GM12891 (cell line): Measurements from ENCODE around the gene ABCB8.
"Not testable (repeated sequence)": the region's sequence is repeated elsewhere in the genome, so short reads cannot be mapped to it uniquely, and the experiment has no call there.

Experiments
- DNase-seq: peaks from one replicate; pipeline ENCODE4 v3.0.0; 2011; ENCODE audit warnings: low spot score; ENCODE audit not compliant: insufficient read length
- FAIRE-seq: peaks from 2 replicates; lab custom pipeline; 2011; peaks lifted over from hg19 to GRCh38; lab: Jason Lieb, UNC
- PAX5 ChIP-seq: IDR thresholded peaks from 2 replicates; pipeline ENCODE4 v1.6.1; 2011; ENCODE audit warnings: low read length, moderate library complexity, mild to moderate bottlenecking; ENCODE audit not compliant: insufficient read depth, severe bottlenecking
- POLR2A ChIP-seq: IDR thresholded peaks from 2 replicates; pipeline ENCODE4 v1.6.1; 2011; ENCODE audit warnings: low read depth, low read length, control low read depth
- POLR2AphosphoS5 ChIP-seq: IDR thresholded peaks from 2 replicates; pipeline ENCODE4 v1.6.1; 2011; ENCODE audit warnings: low read depth, low read length, control low read depth
- POU2F2 ChIP-seq: IDR thresholded peaks from 2 replicates; pipeline ENCODE4 v1.6.1; 2011; ENCODE audit warnings: low read depth, mild to moderate bottlenecking, control low read depth, low read length, moderate library complexity
- SPI1 ChIP-seq: IDR thresholded peaks from 2 replicates; pipeline ENCODE4 v1.6.1; 2011; ENCODE audit warnings: low read depth, low read length, control low read depth
- TAF1 ChIP-seq: IDR thresholded peaks from 2 replicates; pipeline ENCODE4 v1.6.1; 2011; ENCODE audit warnings: low read depth, low read length, control low read depth

Gene ABCB8

DNA sequence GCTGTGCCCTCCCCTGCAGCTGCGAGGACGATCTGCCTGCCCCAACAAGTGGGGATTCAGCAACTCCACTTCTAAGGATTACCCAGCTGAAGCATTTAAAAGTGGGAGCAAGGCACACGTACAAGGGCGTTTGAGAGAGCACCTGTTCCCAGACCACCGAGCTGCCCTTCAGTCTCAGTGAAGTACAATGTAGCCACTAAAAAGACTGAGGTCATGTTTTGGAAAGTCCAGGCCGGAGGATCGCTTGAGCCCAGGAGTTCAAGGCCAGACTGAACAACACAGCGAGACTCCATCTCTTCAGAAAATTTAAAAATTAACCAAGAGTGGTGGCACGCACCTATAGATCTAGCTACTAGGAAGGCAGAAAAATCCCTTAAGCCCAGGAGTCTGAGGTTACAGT lies 22.7 kb upstream of the ABCB8 start:
- DNase-seq (no peak), FAIRE-seq (no peak)
- TF ChIP-seq PAX5 (no peak), SPI1 (no peak), POLR2A (no peak), TAF1 (no peak), POLR2AphosphoS5 (no peak), POU2F2 (no peak)

DNA sequence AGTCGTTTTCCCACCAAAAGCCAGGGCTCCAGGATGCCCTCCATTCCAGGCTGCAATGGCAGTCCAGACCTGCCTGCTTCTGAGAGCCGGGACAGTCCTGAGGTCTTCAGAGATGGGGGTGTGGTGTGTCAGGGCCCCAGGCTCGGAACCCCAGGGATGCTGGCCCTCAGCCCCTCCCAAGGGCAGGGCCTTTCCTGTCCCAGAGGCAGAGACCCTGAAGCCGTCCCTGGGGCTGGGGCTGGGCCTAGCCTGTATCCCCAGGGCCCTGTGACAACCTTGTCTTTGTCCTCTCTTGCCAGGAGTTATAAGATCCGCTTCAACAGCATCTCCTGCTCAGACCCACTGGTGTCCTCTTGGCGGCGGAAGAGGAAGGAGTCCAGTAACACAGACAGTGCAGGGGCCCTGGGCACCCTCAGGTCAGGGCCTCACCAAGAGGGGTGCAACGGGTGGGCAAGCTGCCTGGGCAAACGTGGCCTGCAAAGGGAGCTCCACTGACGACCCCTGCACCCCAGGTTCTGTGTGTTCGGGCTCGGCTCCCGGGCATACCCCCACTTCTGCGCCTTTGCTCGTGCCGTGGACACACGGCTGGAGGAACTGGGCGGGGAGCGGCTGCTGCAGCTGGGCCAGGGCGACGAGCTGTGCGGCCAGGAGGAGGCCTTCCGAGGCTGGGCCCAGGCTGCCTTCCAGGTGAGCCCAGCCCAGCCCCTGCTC lies 21.5 kb upstream of the ABCB8 start:
- DNase-seq: no peak
- TF ChIP-seq POLR2AphosphoS5: no peak
- TF ChIP-seq TAF1: no peak
- no peak for TF ChIP-seq SPI1
- TF ChIP-seq POLR2A: no peak
- TF ChIP-seq POU2F2: no peak
- TF ChIP-seq PAX5: no peak
- no peak for FAIRE-seq

GRCh38 chr7:151007469-151007898 lies 20.8 kb upstream of the ABCB8 start:
- DNase-seq (no peak), FAIRE-seq (no peak)
- TF ChIP-seq POLR2AphosphoS5: no peak

DNA sequence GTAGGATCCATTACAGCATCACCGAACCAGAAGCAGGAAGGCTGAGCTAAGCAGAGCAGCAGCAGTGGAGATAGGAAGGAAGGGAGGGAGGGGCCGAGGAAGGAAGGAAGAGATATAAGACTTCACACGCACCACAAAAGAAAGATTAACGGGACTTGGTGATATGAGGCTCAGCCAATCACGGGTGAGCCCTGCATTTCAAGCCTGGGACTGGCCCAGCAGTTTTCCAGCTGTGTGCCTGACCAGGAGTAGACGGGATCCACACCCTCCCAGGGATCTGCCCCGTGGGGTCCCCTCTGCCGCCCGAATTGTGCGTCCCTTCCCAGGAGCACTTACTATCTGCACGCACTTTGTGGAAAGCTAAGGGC lies 20.1 kb upstream of the ABCB8 start:
- DNase-seq: no peak
- no peak for FAIRE-seq
- TF ChIP-seq TAF1 (no peak), POLR2AphosphoS5 (no peak), POLR2A (no peak), PAX5 (no peak), SPI1 (no peak), POU2F2 (no peak)

DNA sequence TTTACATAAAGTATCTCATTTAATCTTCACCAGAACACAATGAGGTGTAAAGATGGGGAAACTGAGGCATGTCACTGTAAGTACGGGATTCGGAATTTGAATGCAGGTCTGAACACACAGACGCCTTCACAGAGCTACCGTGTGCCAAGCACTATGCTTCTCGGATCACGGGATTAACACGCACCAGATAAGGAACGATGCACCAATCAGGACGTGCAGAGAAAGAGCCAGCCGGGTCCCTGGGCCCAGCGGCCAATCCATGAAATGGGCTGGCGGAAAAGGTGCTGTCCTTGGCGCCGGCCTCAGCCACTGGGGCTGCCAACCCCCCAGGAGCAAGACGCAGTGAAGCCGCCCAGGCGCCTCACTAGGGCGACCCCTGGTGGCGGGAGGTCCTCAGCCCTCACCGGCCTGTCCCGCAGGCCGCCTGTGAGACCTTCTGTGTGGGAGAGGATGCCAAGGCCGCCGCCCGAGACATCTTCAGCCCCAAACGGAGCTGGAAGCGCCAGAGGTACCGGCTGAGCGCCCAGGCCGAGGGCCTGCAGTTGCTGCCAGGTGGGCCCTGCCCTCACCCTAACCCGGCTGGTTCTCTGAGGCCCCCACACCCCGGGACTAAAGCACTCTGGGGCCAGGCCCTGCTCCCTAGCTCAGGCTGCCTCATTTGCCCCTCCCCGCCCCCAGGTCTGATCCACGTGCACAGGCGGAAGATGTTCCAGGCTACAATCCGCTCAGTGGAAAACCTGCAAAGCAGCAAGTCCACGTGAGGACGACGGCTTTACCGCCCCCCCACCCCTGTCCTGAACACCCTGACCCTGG lies 19.5 kb upstream of the ABCB8 start:
- no peak for DNase-seq

DNA sequence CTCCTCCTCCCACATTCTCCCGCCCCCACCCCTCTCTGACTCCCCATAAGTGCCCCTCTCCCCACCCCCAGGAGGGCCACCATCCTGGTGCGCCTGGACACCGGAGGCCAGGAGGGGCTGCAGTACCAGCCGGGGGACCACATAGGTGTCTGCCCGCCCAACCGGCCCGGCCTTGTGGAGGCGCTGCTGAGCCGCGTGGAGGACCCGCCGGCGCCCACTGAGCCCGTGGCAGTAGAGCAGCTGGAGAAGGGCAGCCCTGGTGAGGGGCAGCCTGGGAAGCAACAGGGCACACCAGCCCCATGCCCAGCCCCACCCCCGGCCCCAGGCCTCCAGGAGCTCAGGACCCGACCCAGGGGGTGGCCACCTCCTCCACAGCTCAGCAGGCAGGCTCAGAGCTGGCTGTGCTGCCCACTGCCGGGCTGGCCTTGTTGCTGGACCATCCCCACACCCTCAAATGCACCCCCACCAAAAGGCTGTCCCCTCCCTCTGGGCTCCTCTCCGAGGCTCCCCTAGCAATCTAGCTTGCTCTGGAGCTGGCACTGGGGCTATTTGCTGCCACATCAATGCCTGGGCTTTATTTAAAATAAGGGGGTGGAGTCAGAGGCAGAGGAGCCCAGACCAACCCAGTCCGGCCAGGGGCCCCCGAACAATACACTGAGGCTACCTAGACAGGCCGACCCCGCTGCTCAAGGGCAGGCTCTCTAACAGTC lies 18.8 kb upstream of the ABCB8 start:
- no peak for FAIRE-seq
- no peak for DNase-seq
- no peak for TF ChIP-seq PAX5
- no peak for TF ChIP-seq POU2F2
- TF ChIP-seq POLR2AphosphoS5: no peak
- no peak for TF ChIP-seq TAF1

More for the DNA sequence above, 19.5 kb upstream of the ABCB8 start:
- TF ChIP-seq PAX5: no peak
- no peak for TF ChIP-seq POLR2AphosphoS5
- no peak for TF ChIP-seq POU2F2
- no peak for TF ChIP-seq POLR2A
- no peak for TF ChIP-seq SPI1
- no peak for TF ChIP-seq TAF1
- no peak for FAIRE-seq

DNA sequence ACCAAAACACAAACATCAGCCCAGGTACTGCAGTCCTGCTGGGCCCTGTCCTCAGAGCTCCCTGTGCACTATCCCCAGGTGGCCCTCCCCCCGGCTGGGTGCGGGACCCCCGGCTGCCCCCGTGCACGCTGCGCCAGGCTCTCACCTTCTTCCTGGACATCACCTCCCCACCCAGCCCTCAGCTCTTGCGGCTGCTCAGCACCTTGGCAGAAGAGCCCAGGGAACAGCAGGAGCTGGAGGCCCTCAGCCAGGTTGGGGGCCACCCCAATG lies 18.3 kb upstream of the ABCB8 start:
- DNase-seq (no peak), FAIRE-seq (no peak)
- TF ChIP-seq PAX5 (no peak), SPI1 (no peak), POLR2A (no peak), TAF1 (no peak), POLR2AphosphoS5 (no peak), POU2F2 (no peak)

DNA sequence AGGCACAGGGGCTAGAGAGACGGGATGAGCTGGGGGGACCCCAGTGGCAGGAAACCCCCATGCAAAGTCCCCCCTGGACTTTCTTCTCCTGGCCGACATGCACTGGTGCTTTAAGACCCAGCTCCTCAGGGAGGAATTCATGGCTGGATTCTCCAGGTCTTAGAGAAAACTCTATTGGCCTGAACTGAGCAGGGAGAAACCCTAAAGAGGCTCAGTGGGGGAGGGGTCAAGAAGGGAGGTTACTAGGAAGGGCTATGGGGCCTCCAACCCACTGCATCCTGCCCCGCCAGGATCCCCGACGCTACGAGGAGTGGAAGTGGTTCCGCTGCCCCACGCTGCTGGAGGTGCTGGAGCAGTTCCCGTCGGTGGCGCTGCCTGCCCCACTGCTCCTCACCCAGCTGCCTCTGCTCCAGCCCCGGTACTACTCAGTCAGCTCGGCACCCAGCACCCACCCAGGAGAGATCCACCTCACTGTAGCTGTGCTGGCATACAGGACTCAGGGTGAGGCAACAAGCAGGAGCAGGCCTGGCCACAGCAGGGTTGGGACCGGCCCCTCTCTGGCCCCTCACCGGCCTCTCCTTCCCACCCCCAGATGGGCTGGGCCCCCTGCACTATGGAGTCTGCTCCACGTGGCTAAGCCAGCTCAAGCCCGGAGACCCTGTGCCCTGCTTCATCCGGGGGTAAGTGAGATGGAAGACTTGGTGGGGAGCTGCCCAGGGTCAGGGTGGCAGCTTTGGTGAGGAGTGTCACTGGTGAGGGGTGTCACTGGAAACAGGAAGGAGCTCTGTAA lies 17.7 kb upstream of the ABCB8 start:
- DNase-seq (no peak), FAIRE-seq (no peak)
- no peak for TF ChIP-seq SPI1
- no peak for TF ChIP-seq POU2F2
- no peak for TF ChIP-seq PAX5
- no peak for TF ChIP-seq TAF1
- TF ChIP-seq POLR2A: no peak

- FAIRE-seq: no peak
- no peak for TF ChIP-seq SPI1
- no peak for TF ChIP-seq POLR2AphosphoS5
- no peak for TF ChIP-seq TAF1
- TF ChIP-seq PAX5: no peak
- no peak for TF ChIP-seq POLR2A
- TF ChIP-seq POU2F2: no peak
- DNase-seq: no peak
Observed at GRCh38 chr7:151011097-151011409, 17.2 kb upstream of the ABCB8 start.

DNA sequence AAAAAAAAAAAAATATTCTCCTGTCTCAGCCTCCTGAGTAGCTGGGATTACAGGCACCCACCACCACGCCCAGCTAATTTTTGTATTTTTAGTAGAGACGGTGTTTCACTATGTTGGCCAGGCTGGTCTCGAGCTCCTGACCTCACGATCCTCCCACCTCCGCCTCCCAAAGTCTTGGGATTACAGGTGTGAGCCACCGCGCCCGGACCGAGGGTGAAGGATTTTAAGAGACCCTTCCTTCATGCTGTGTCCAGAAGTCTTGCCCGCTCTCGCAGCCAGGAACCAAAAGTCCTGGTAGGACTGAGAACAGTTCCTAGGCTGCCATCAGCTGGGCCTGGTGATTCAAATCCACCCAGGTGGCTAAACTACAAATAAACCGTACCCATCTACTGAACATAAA lies 16.6 kb upstream of the ABCB8 start:
- not testable (repeated sequence) for FAIRE-seq, DNase-seq
